NOMO-1 treated with DMSO at 0.1 percent for 48 hours (cell line): ENCODE results near the gene OSBPL9.
"Not testable (repeated sequence)": the region's sequence is repeated elsewhere in the genome, so short reads cannot be mapped to it uniquely, and the experiment has no call there.

Experiments used
- DNase-seq: peaks from one replicate; lab custom pipeline; 2025; ENCODE audit not compliant: unreplicated experiment; lab: John Stamatoyannopoulos, UW

Gene OSBPL9

GRCh38 chr1:51634618-51635017 lies 17.7 kb downstream of the OSBPL9 start:
- DNase-seq, result no peak

- DNase-seq, result no peak
Observed at GRCh38 chr1:51635615-51636014, 18.7 kb downstream of the OSBPL9 start.

- no peak for DNase-seq
Observed at GRCh38 chr1:51636191-51636590, 19.3 kb downstream of the OSBPL9 start.

- no peak for DNase-seq
Observed at GRCh38 chr1:51636764-51637522, 20.1 kb downstream of the OSBPL9 start.

- no peak for DNase-seq
Observed at GRCh38 chr1:51638350-51638749, 21.5 kb downstream of the OSBPL9 start.

GRCh38 chr1:51639694-51640093 lies 22.8 kb downstream of the OSBPL9 start:
- DNase-seq, result no peak

- DNase-seq, result no peak
Observed at GRCh38 chr1:51641096-51641495, 24.2 kb downstream of the OSBPL9 start.

- DNase-seq, result no peak
Observed at GRCh38 chr1:51642739-51643142, 25.8 kb downstream of the OSBPL9 start.

- DNase-seq, result no peak
Observed at GRCh38 chr1:51643362-51643761, 26.5 kb downstream of the OSBPL9 start.

- DNase-seq, result no peak
Observed at GRCh38 chr1:51644020-51644419, 27.1 kb downstream of the OSBPL9 start.

- no peak for DNase-seq
Observed at GRCh38 chr1:51644533-51645197, 27.8 kb downstream of the OSBPL9 start.

GRCh38 chr1:51646592-51646991 lies 29.7 kb downstream of the OSBPL9 start:
- not testable (repeated sequence) for DNase-seq

GRCh38 chr1:51648180-51649109 lies 31.6 kb downstream of the OSBPL9 start:
- peak; percentile 80 for DNase-seq

- DNase-seq, result no peak
Observed at GRCh38 chr1:51649593-51650091, 32.8 kb downstream of the OSBPL9 start.

- DNase-seq, result no peak
Observed at GRCh38 chr1:51650198-51650597, 33.3 kb downstream of the OSBPL9 start.

- no peak for DNase-seq
Observed at GRCh38 chr1:51651552-51651942, 34.7 kb downstream of the OSBPL9 start.

- no peak for DNase-seq
Observed at GRCh38 chr1:51652599-51652998, 35.7 kb downstream of the OSBPL9 start.

- DNase-seq, result no peak
Observed at GRCh38 chr1:51653127-51653526, 36.2 kb downstream of the OSBPL9 start.

- DNase-seq, result no peak
Observed at GRCh38 chr1:51654000-51654399, 37.1 kb downstream of the OSBPL9 start.

GRCh38 chr1:51656374-51656773 lies 39.5 kb downstream of the OSBPL9 start:
- no peak for DNase-seq

GRCh38 chr1:51660580-51660979 lies 43.7 kb downstream of the OSBPL9 start:
- DNase-seq, result no peak
